ENCODE data around the gene CCIN. TPM values are rescaled to one million over a fixed set of nuclear protein-coding genes. Genes with fewer than 3 reads are reported as not detected.

The CCIN gene
- total and polyA plus RNA-seq, 9 of the 15 experiments (the other 6 are each of a cell fraction or from before 2014, with no cell fraction given), result not detected

DNA sequence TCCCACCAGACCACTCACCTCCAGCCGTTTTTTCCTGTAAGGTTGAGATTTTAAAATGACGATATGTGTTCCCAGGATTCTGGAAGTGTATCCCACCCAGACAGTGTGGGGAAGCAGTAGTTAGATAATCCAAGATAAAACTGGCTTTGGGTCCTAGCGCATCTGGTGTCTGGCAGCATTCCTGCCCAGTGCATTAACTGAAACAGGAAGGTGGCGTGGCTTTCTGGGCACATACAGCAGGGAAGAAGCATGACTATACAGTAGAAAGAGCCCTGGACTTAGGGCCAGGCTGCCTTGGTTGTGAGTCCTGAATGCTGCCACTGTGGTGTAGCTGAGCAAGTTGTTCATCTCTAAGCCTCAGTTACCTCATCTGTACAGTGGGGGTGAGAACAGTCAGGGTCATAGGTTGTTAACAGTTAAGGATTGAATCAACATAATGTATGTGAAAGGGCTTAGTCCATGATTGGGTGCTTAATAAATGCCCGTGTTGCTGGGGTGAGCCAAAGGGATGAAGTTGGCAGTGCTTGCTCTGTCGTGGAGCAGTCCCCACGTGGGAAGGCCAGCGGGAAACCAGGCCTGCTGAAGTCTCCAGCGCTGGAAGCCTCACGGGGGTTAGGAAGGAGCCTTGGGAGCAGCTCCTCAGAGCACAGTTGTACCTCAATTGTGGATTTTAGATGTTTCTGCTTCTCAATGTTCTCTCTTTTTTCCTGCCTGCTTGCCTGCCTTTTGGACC lies 39.5 kb downstream of the CCIN start (continued):
- TF ChIP-seq, protein P1, sequence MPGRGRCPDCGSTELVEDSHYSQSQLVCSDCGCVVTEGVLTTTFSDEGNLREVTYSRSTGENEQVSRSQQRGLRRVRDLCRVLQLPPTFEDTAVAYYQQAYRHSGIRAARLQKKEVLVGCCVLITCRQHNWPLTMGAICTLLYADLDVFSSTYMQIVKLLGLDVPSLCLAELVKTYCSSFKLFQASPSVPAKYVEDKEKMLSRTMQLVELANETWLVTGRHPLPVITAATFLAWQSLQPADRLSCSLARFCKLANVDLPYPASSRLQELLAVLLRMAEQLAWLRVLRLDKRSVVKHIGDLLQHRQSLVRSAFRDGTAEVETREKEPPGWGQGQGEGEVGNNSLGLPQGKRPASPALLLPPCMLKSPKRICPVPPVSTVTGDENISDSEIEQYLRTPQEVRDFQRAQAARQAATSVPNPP (IDR thresholded peaks at IDR 0.05; ENCODE audit: borderline replicate concordance, insufficient read depth, insufficient read length), result no peak

DNA sequence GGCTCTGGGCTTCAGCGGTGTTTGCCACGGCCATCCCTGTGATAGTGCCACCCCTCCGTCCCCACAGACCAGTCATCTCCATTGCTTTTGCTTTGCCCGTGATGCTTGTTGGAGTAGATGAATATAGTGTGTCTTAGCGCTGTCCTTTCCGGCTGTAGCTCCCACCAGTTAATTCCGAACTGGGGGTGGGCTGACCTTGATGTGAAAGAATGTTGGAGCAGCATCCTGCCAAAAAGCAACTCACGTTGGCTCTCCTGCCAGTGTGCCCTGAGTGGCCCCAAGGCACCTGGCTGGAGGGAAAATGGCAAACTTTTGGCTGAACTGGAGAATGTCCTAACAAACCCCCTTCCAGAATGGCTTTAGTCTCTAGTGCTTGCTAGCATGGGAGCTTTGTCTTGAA lies 41.5 kb downstream of the CCIN start:
- in situ Hi-C loops (cut with MboI) (no loop called here), intact Hi-C loops (cut with micrococcal nuclease) (no loop called here)
- FAIRE-seq (no peak), ATAC-seq (no peak), DNase-seq (ENCODE audit: extremely low read depth in 1 of 4, low spot score in 3 of 4) (no peak)
- WGBS (ENCODE audit: insufficient coverage, low coverage, missing lambda C conversion rate), result 98% methylated on average over 8 of the region's 8 CpGs
- Histone ChIP-seq H3K4me2 (ENCODE audit: insufficient read depth, low read length) (no peak overlapping the region), H2AFZ (ENCODE audit: low read depth, low read length) (no peak overlapping the region), H3K9me3 (replicated peaks; ENCODE audit: control insufficient read depth, insufficient read depth, low read depth, low read length) (no peaks in the 10 kb centered on the region), H3K36me3 (ENCODE audit: control insufficient read depth, insufficient read depth, low read length) (peaks cover 93% of the 10 kb centered on the region), H3K79me2 (ENCODE audit: control insufficient read depth, insufficient read depth, low read length) (peaks cover 31% of the 10 kb centered on the region), H3K9me1 (ENCODE audit: control insufficient read depth, insufficient read depth, low read length) (no peaks in the 10 kb centered on the region), H3K27ac (ENCODE audit: extremely low read depth, low read depth, low read length) (no peak overlapping the region), H3K4me1 (replicated peaks in 1 of 2; ENCODE audit: control insufficient read depth in 2 of 2, insufficient read depth in 2 of 2, low read length in 2 of 2) (peaks cover 7 to 28% of the 10 kb centered on the region in 2 experiments; a peak in 4 of 5 replicates), H3K9ac (ENCODE audit: insufficient read depth in 1 of 2, low read depth in 2 of 2, low read length in 2 of 2) (no peak overlapping the region), H3K27me3 (ENCODE audit: control insufficient read depth in 2 of 2, insufficient read depth in 2 of 2, low read length in 2 of 2) (no peaks in the 10 kb centered on the region), H3K4me3 (no peak overlapping the region), H4K20me1 (replicated peaks; ENCODE audit: control insufficient read depth, insufficient read depth, low read length) (peaks cover 6% of the 10 kb centered on the region; the same call in 1 of the 2 replicates)
- ChIA-PET POLR2A (no interaction called here), CTCF (ENCODE audit: low intra/inter-chr PET ratio) (no interaction called here)
- TF ChIP-seq FOXO4 (CRISPR knock-in tag; IDR thresholded peaks at IDR 0.05) (no peak), TBL1XR1 (IDR thresholded peaks at IDR 0.05; ENCODE audit: low read length in 2 of 2) (no peak), TOE1 (IDR thresholded peaks at IDR 0.05; ENCODE audit: borderline replicate concordance) (no peak), TOE1 (CRISPR knock-in tag; IDR thresholded peaks at IDR 0.05; ENCODE audit: borderline replicate concordance, low read depth) (no peak), ZNF668 (CRISPR knock-in tag; IDR thresholded peaks at IDR 0.05) (no peak), GTF2F1 (IDR thresholded peaks at IDR 0.05; ENCODE audit: low read depth, low read length) (no peak), MTA3 (IDR thresholded peaks at IDR 0.05; ENCODE audit: borderline replicate concordance) (no peak)
- no TSS peak for BruUV-seq (replicated peaks)

All from K562 (cell line).